HG03139 (cell line): Measurements from ENCODE around the gene AICDA.

ENCODE experiments used
- ATAC-seq: cut with Tn5 transposase; IDR thresholded peaks from one replicate; pipeline ENCODE4 v1.9.1; 2021; ENCODE audit not compliant: unreplicated experiment

The AICDA gene

GRCh38 chr12:8556531-8557097 is 56.0 kb downstream of the AICDA start:
- no peak for ATAC-seq

GRCh38 chr12:8554451-8555195 is 58.0 kb downstream of the AICDA start:
- ATAC-seq: no peak

GRCh38 chr12:8553088-8553627 is 59.5 kb downstream of the AICDA start:
- no peak for ATAC-seq
